ENCODE data around the gene KCTD20.

DNA sequence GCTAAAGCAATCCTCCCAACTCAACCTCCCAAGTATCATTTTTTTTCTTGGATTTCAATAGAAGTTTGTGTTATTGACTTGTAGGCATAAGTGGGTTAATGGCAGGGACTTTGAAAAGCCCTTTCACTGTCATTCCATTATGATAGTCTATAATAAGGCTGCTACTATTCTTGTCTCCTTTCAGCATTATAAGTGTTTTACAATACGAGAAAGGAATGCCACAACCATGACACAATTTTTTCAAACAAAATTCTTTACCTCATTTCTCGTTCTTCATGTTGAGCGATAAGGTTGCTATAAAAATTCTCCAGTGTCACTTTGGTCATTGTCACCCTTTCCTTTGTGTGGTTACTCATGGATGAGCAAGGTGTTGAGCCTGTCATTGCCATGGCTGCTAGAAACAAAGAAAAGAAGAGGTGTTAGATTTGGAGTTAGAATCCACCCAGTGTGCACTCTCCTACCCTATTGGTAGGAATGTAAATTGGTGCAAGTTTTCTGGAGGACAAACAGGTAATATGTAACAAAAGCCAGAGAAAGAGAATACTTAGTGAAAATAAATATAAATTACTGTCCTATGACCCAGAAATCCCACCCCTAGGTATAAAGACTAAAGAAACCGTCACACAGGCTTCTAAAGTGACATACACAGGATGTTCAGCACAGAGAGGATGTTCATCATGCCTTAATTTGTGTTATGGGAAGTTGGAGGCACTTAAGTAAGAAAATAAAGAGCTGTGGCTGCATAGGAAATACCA is 97.2 kb downstream of the KCTD20 start:
- TF ChIP-seq CTCF (tag by site-specific recombination; IDR thresholded peaks at IDR 0.05): no peak
- TF ChIP-seq, protein P1, sequence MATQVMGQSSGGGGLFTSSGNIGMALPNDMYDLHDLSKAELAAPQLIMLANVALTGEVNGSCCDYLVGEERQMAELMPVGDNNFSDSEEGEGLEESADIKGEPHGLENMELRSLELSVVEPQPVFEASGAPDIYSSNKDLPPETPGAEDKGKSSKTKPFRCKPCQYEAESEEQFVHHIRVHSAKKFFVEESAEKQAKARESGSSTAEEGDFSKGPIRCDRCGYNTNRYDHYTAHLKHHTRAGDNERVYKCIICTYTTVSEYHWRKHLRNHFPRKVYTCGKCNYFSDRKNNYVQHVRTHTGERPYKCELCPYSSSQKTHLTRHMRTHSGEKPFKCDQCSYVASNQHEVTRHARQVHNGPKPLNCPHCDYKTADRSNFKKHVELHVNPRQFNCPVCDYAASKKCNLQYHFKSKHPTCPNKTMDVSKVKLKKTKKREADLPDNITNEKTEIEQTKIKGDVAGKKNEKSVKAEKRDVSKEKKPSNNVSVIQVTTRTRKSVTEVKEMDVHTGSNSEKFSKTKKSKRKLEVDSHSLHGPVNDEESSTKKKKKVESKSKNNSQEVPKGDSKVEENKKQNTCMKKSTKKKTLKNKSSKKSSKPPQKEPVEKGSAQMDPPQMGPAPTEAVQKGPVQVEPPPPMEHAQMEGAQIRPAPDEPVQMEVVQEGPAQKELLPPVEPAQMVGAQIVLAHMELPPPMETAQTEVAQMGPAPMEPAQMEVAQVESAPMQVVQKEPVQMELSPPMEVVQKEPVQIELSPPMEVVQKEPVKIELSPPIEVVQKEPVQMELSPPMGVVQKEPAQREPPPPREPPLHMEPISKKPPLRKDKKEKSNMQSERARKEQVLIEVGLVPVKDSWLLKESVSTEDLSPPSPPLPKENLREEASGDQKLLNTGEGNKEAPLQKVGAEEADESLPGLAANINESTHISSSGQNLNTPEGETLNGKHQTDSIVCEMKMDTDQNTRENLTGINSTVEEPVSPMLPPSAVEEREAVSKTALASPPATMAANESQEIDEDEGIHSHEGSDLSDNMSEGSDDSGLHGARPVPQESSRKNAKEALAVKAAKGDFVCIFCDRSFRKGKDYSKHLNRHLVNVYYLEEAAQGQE (tag by site-specific recombination; IDR thresholded peaks at IDR 0.05): no peak
- TF ChIP-seq ZNF174 (tag by site-specific recombination; IDR thresholded peaks at IDR 0.05): no peak
- no peak for TF ChIP-seq ZBTB26 (tag by site-specific recombination; optimal IDR thresholded peaks at IDR 0.05)
- TF ChIP-seq, protein P2, sequence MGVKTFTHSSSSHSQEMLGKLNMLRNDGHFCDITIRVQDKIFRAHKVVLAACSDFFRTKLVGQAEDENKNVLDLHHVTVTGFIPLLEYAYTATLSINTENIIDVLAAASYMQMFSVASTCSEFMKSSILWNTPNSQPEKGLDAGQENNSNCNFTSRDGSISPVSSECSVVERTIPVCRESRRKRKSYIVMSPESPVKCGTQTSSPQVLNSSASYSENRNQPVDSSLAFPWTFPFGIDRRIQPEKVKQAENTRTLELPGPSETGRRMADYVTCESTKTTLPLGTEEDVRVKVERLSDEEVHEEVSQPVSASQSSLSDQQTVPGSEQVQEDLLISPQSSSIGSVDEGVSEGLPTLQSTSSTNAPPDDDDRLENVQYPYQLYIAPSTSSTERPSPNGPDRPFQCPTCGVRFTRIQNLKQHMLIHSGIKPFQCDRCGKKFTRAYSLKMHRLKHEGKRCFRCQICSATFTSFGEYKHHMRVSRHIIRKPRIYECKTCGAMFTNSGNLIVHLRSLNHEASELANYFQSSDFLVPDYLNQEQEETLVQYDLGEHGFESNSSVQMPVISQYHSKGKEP (tag by site-specific recombination; IDR thresholded peaks at IDR 0.05): no peak
- TF ChIP-seq ZBTB7A (tag by site-specific recombination; IDR thresholded peaks at IDR 0.05; ENCODE audit: low read depth): no peak
- TF ChIP-seq KLF9 (tag by site-specific recombination; IDR thresholded peaks at IDR 0.05; ENCODE audit: low read depth): no peak
- no peak for TF ChIP-seq ZNF785 (tag by site-specific recombination; IDR thresholded peaks at IDR 0.05)
- TF ChIP-seq, protein P3, sequence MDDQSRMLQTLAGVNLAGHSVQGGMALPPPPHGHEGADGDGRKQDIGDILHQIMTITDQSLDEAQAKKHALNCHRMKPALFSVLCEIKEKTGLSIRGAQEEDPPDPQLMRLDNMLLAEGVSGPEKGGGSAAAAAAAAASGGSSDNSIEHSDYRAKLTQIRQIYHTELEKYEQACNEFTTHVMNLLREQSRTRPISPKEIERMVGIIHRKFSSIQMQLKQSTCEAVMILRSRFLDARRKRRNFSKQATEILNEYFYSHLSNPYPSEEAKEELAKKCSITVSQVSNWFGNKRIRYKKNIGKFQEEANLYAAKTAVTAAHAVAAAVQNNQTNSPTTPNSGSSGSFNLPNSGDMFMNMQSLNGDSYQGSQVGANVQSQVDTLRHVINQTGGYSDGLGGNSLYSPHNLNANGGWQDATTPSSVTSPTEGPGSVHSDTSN (CRISPR knock-in tag; IDR thresholded peaks at IDR 0.05): no peak
